HEK293 (cell line): ENCODE measurements around the gene CENPT.

ENCODE experiments used
- CTCF ChIA-PET: fragments of 350-600 bp; formaldehyde crosslinking; extraction: SDS; loops from one replicate; lab custom pipeline; 2021; ENCODE audit warnings: antibody characterized with exemption; lab: Yijun Ruan, JAX
- POLR2A ChIA-PET: fragments of 300-600 bp; formaldehyde crosslinking; extraction: SDS; loops from one replicate; lab custom pipeline; 2020; ENCODE audit warnings: antibody characterized with exemption, inconsistent platforms; lab: Yijun Ruan, JAX
- H3K27ac ChIP-seq: fragments of 200-500 bp; sonication (Bioruptor generic); 2 replicates; pipeline ENCODE4 v1.5.1; 2014; ENCODE audit warnings: low read depth, low read length, control low read depth, inconsistent platforms; ENCODE audit errors: extremely low read depth
- H3K36me3 ChIP-seq, 2 experiments: fragments of 200-500 bp in 1 of 2; sonication (Bioruptor generic) in 1 of 2; 1 replicate in 1 of 2; 2 replicates in 1 of 2; pipeline ENCODE4 v1.5.1; 2014 to 2017; ENCODE audit warnings: inconsistent platforms in 2 of 2, low read length in 2 of 2; ENCODE audit not compliant: control insufficient read depth in 2 of 2, insufficient read depth in 1 of 2
- H3K4me1 ChIP-seq: fragments of 200-500 bp; sonication (Bioruptor generic); 2 replicates; pipeline ENCODE4 v1.5.1; 2014; ENCODE audit warnings: mild to moderate bottlenecking, low read length, inconsistent platforms; ENCODE audit not compliant: control insufficient read depth, insufficient read depth
- H3K4me3 ChIP-seq: 2 replicates; pipeline ENCODE4 v1.5.1; 2011; ENCODE audit warnings: low read depth, mild to moderate bottlenecking, control low read depth, low read length, moderate library complexity
- H3K9me3 ChIP-seq: fragments of 200-500 bp; sonication (Bioruptor generic); 2 replicates; pipeline ENCODE4 v1.5.1; 2014; ENCODE audit warnings: low read depth, low read length, inconsistent platforms; ENCODE audit not compliant: control insufficient read depth, insufficient read depth
- CTCF ChIP-seq: fragments of 450-650 bp; formaldehyde crosslinking; IDR thresholded peaks from 2 replicates; pipeline ENCODE4 v1.5.1; 2016; ENCODE audit warnings: missing biosample characterization, missing genetic modification characterization
- FEZF1 ChIP-seq: fragments of 450-650 bp; formaldehyde crosslinking; IDR thresholded peaks from 2 replicates; pipeline ENCODE4 v1.5.1; 2016; ENCODE audit warnings: missing biosample characterization, missing genetic modification characterization
- GLI4 ChIP-seq: fragments of 450-650 bp; formaldehyde crosslinking; IDR thresholded peaks from 2 replicates; pipeline ENCODE4 v1.5.1; 2016; ENCODE audit warnings: missing biosample characterization, missing genetic modification characterization
- KLF17 ChIP-seq: fragments of 450-650 bp; formaldehyde crosslinking; IDR thresholded peaks from 2 replicates; pipeline ENCODE4 v1.5.1; 2016; ENCODE audit warnings: missing biosample characterization, missing genetic modification characterization
- OSR2 ChIP-seq: fragments of 450-650 bp; formaldehyde crosslinking; IDR thresholded peaks from 2 replicates; pipeline ENCODE4 v1.5.1; 2016; ENCODE audit warnings: missing biosample characterization, missing genetic modification characterization
- OVOL3 ChIP-seq: fragments of 450-650 bp; formaldehyde crosslinking; IDR thresholded peaks from 2 replicates; pipeline ENCODE4 v1.5.1; 2016; ENCODE audit warnings: missing biosample characterization, missing genetic modification characterization
- ZBTB21 ChIP-seq: fragments of 450-650 bp; formaldehyde crosslinking; IDR thresholded peaks from 2 replicates; pipeline ENCODE4 v1.5.1; 2017; ENCODE audit warnings: missing biosample characterization, missing genetic modification characterization
- ZFHX2 ChIP-seq: fragments of 450-650 bp; formaldehyde crosslinking; conservative IDR thresholded peaks from 2 replicates; pipeline ENCODE4 v1.5.1; 2016; ENCODE audit warnings: missing biosample characterization, missing genetic modification characterization
- ZNF146 ChIP-seq: fragments of 450-650 bp; formaldehyde crosslinking; IDR thresholded peaks from 2 replicates; pipeline ENCODE4 v1.5.1; 2016; ENCODE audit warnings: missing biosample characterization, missing genetic modification characterization
- ZNF2 ChIP-seq: fragments of 450-650 bp; formaldehyde crosslinking; IDR thresholded peaks from 2 replicates; pipeline ENCODE4 v1.5.1; 2016; ENCODE audit warnings: missing biosample characterization, missing genetic modification characterization
- ZNF24 ChIP-seq: fragments of 450-650 bp; formaldehyde crosslinking; IDR thresholded peaks from 2 replicates; pipeline ENCODE4 v1.5.1; 2016; ENCODE audit warnings: missing biosample characterization, missing genetic modification characterization
- ZNF302 ChIP-seq: fragments of 450-650 bp; formaldehyde crosslinking; IDR thresholded peaks from 2 replicates; pipeline ENCODE4 v1.5.1; 2016; ENCODE audit warnings: missing biosample characterization, missing genetic modification characterization, low read depth
- ZNF544 ChIP-seq: fragments of 450-650 bp; formaldehyde crosslinking; IDR thresholded peaks from 2 replicates; pipeline ENCODE4 v1.5.0; 2017; ENCODE audit warnings: missing biosample characterization, missing genetic modification characterization
- ZNF596 ChIP-seq: fragments of 450-650 bp; IDR thresholded peaks from 2 replicates; pipeline ENCODE4 v1.5.0; 2018; ENCODE audit warnings: missing biosample characterization, mild to moderate bottlenecking, missing genetic modification characterization, moderate library complexity
- ZNF600 ChIP-seq: fragments of 450-650 bp; formaldehyde crosslinking; IDR thresholded peaks from 2 replicates; pipeline ENCODE4 v1.5.1; 2016; ENCODE audit warnings: missing biosample characterization, missing genetic modification characterization
- ZNF629 ChIP-seq: fragments of 450-650 bp; formaldehyde crosslinking; IDR thresholded peaks from 2 replicates; pipeline ENCODE4 v1.5.1; 2017; ENCODE audit warnings: missing biosample characterization, missing genetic modification characterization
- ZNF670 ChIP-seq: fragments of 450-650 bp; formaldehyde crosslinking; IDR thresholded peaks from 2 replicates; pipeline ENCODE4 v1.5.1; 2016; ENCODE audit warnings: missing biosample characterization, missing genetic modification characterization, low read depth
- ZNF747 ChIP-seq: fragments of 450-650 bp; formaldehyde crosslinking; IDR thresholded peaks from 2 replicates; pipeline ENCODE4 v1.5.1; 2016; ENCODE audit warnings: missing biosample characterization, missing genetic modification characterization
- ZNF830 ChIP-seq: fragments of 450-650 bp; IDR thresholded peaks from 2 replicates; pipeline ENCODE4 v1.5.0; 2018; ENCODE audit warnings: missing biosample characterization, missing genetic modification characterization, low read depth, mild to moderate bottlenecking, moderate library complexity
- ZNF843 ChIP-seq: fragments of 450-650 bp; formaldehyde crosslinking; IDR thresholded peaks from 2 replicates; pipeline ENCODE4 v1.5.1; 2016; ENCODE audit warnings: missing biosample characterization, missing genetic modification characterization
- ZSCAN23 ChIP-seq: fragments of 450-650 bp; formaldehyde crosslinking; IDR thresholded peaks from 2 replicates; pipeline ENCODE4 v1.5.1; 2016; ENCODE audit warnings: missing biosample characterization, missing genetic modification characterization
- TF ChIP-seq, protein P1 (sequence below): fragments of 450-650 bp; formaldehyde crosslinking; IDR thresholded peaks from 2 replicates; pipeline ENCODE4 v1.5.1; 2017; ENCODE audit warnings: missing biosample characterization, mild to moderate bottlenecking, missing genetic modification characterization, moderate library complexity

Gene CENPT

DNA sequence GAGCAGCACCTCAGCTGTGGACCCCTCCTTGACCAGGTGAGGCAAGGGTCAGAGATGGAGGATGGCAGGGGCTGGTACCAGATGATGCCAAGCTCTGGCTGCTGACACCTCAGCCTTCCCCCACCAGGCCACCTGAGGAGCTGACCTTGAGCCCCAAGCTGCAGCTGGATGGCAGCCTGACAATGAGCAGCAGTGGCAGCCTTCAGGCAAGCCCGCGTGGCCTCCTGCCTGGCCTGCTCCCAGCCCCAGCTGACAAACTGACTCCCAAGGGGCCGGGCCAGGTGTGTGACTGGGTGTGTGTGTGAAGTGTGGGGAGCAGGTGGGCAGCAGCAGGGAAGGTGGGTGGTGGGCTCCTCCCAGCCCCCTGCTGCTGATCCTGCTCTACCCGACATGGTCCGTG lies 32.4 kb upstream of the CENPT start:
- Histone ChIP-seq H3K27ac (no peak overlapping the region), H3K9me3 (no peaks in the 10 kb centered on the region), H3K4me1 (peaks cover 2% of the 10 kb centered on the region; the same call in 1 of the 2 replicates), H3K4me3 (no peak overlapping the region)
- CTCF ChIA-PET: interaction anchor here (0.6 kb wide), 1 partner anchor 64 kb away, joined by 6 read pairs; no protein-coding TSS in a partner anchor
- POLR2A ChIA-PET: interaction anchor here (1.2 kb wide), 1 partner anchor 15 kb away, joined by 3 read pairs; no protein-coding TSS in a partner anchor
- TF ChIP-seq ZNF629 (tag by site-specific recombination) (no peak), OSR2 (peak; percentile 4), ZFHX2 (tag by site-specific recombination) (peak; percentile 33), ZSCAN23 (no peak), CTCF (tag by site-specific recombination) (no peak), ZNF830 (tag by site-specific recombination) (no peak)
- TF ChIP-seq, protein P1, sequence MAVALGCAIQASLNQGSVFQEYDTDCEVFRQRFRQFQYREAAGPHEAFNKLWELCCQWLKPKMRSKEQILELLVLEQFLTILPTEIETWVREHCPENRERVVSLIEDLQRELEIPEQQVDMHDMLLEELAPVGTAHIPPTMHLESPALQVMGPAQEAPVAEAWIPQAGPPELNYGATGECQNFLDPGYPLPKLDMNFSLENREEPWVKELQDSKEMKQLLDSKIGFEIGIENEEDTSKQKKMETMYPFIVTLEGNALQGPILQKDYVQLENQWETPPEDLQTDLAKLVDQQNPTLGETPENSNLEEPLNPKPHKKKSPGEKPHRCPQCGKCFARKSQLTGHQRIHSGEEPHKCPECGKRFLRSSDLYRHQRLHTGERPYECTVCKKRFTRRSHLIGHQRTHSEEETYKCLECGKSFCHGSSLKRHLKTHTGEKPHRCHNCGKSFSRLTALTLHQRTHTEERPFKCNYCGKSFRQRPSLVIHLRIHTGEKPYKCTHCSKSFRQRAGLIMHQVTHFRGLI (tag by site-specific recombination): no peak
- TF ChIP-seq, all 188 proteins: peak for 2
- peaks cover 0 to 98% of the 10 kb centered on the region in 2 experiments; a peak in 2 of 3 replicates for H3K36me3 ChIP-seq

DNA sequence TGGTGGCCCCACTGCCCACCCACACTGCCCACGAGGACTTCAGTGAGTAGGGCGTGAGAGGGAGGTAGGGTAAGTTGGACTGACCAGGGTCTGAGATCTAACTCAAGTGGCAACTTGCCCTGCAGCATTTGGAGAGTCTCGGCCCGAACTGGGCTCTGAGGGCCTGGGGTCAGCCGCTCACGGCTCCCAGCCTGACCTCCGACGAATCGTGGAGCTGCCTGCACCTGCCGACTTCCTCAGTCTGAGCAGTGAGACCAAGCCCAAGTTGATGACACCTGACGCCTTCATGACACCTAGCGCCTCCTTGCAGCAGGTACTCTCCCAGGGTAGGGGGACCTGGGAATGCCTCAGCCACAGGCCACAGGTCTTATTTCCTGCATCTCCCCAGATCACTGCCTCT lies 32.0 kb upstream of the CENPT start:
- POLR2A ChIA-PET: interaction anchor here (1.2 kb wide), 1 partner anchor 14 kb away, joined by 3 read pairs; no protein-coding TSS in a partner anchor
- CTCF ChIA-PET: interaction anchor here (0.6 to 0.9 kb wide), 2 partner anchors 62 to 1176 kb away, joined by 3 to 4 read pairs; no protein-coding TSS in a partner anchor
- Histone ChIP-seq H3K36me3 (peaks cover 0 to 99% of the 10 kb centered on the region in 2 experiments; a peak in 2 of 3 replicates), H3K9me3 (no peaks in the 10 kb centered on the region), H3K4me3 (no peak overlapping the region), H3K27ac (no peak overlapping the region), H3K4me1 (no peaks in the 10 kb centered on the region)
- no peak for TF ChIP-seq ZNF302
- TF ChIP-seq GLI4 (tag by site-specific recombination): no peak
- no peak for TF ChIP-seq ZBTB21 (tag by site-specific recombination)
- TF ChIP-seq KLF17 (tag by site-specific recombination): no peak
- TF ChIP-seq ZNF2 (tag by site-specific recombination): no peak
- TF ChIP-seq ZNF843 (tag by site-specific recombination): no peak
- TF ChIP-seq ZNF670 (tag by site-specific recombination): no peak
- TF ChIP-seq ZNF146 (tag by site-specific recombination): no peak
- TF ChIP-seq ZNF596 (tag by site-specific recombination): no peak
- TF ChIP-seq FEZF1 (tag by site-specific recombination): no peak

DNA sequence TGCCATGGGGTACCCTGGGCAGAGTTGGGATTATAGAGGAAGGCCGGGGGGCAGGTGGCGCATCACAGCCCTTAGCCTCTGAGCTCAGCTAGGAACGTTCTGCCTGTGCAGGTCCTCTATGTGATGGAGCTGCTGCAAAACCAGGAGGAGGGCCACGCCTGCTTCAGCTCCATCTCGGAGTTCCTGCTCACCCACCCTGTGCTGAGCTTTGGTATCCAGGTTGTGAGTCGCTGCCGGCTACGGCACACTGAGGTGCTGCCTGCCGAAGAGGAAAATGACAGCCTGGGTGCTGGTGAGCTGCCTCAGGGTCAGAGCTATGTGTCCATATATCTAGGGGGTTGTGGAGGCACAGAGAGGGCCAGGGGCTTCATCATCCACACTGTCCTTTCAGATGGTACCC lies 31.4 kb upstream of the CENPT start:
- Histone ChIP-seq H3K4me3 (no peak overlapping the region), H3K9me3 (no peaks in the 10 kb centered on the region), H3K4me1 (no peaks in the 10 kb centered on the region), H3K36me3 (peaks cover 0 to 95% of the 10 kb centered on the region in 2 experiments; a peak in 2 of 3 replicates), H3K27ac (no peak overlapping the region)
- CTCF ChIA-PET: interaction anchor here (0.6 to 0.9 kb wide), 4 partner anchors 9 to 1176 kb away, joined by 3 to 4 read pairs (median 3); no protein-coding TSS in a partner anchor
- POLR2A ChIA-PET: interaction anchor here (1.2 kb wide), 1 partner anchor 14 kb away, joined by 3 read pairs; no protein-coding TSS in a partner anchor
- TF ChIP-seq ZFHX2 (tag by site-specific recombination): no peak
- TF ChIP-seq ZNF24 (tag by site-specific recombination): no peak
- no peak for TF ChIP-seq ZNF747 (tag by site-specific recombination)
- TF ChIP-seq OVOL3 (tag by site-specific recombination): no peak
- TF ChIP-seq ZNF544 (tag by site-specific recombination): no peak
- TF ChIP-seq ZNF600 (tag by site-specific recombination): 0 out of 2 replicates have a peak, but pooled peaks have one; percentile 33
